ENCODE measurements around the gene NPAS2. TPM values are rescaled to one million over a fixed set of nuclear protein-coding genes. Genes with fewer than 3 reads are reported as not detected.

Gene NPAS2
- total RNA-seq, 1 donor from 2014 or later: 10.7 TPM

- Mint-ChIP-seq H3K27ac (no peak overlapping the region), H3K27me3 (no peaks in the 10 kb centered on the region), H3K4me1 (ENCODE audit: unreplicated experiment) (no peaks in the 10 kb centered on the region), H3K9me3 (no peaks in the 10 kb centered on the region), H3K4me3 (no peak overlapping the region), H3K36me3 (peaks cover 33% of the 10 kb centered on the region)
- no peak for TF ChIP-seq CTCF (conservative IDR thresholded peaks at IDR 0.05)
- no peak for DNase-seq (ENCODE audit: extremely low spot score, unreplicated experiment)
Measured at GRCh38 chr2:101018934-101019333, 199.0 kb downstream of the NPAS2 start.

GRCh38 chr2:101022221-101022620, 202.3 kb downstream of the NPAS2 start:
- Mint-ChIP-seq H3K4me3 (no peak overlapping the region), H3K27me3 (no peaks in the 10 kb centered on the region), H3K27ac (no peak overlapping the region), H3K9me3 (no peaks in the 10 kb centered on the region), H3K4me1 (ENCODE audit: unreplicated experiment) (peaks cover 3% of the 10 kb centered on the region), H3K36me3 (peaks cover 31% of the 10 kb centered on the region)
- DNase-seq (ENCODE audit: extremely low spot score, unreplicated experiment): no peak
- no peak for TF ChIP-seq CTCF (conservative IDR thresholded peaks at IDR 0.05)

- DNase-seq (ENCODE audit: extremely low spot score, unreplicated experiment): no peak
- no peaks in the 10 kb centered on the region for H3K27me3 Mint-ChIP-seq
- H3K36me3 Mint-ChIP-seq: peaks cover 25% of the 10 kb centered on the region
- no peaks in the 10 kb centered on the region for H3K9me3 Mint-ChIP-seq
- peaks cover 3% of the 10 kb centered on the region for H3K4me1 Mint-ChIP-seq (ENCODE audit: unreplicated experiment)
- H3K4me3 Mint-ChIP-seq: no peak overlapping the region
- TF ChIP-seq CTCF (conservative IDR thresholded peaks at IDR 0.05): no peak
- no peak overlapping the region for H3K27ac Mint-ChIP-seq
Measured at GRCh38 chr2:101023327-101024107, 203.6 kb downstream of the NPAS2 start.

- Mint-ChIP-seq H3K4me3 (no peak overlapping the region), H3K4me1 (ENCODE audit: unreplicated experiment) (peaks cover 3% of the 10 kb centered on the region), H3K27ac (no peak overlapping the region), H3K27me3 (no peaks in the 10 kb centered on the region), H3K9me3 (no peaks in the 10 kb centered on the region), H3K36me3 (peaks cover 17% of the 10 kb centered on the region)
- no peak for TF ChIP-seq CTCF (conservative IDR thresholded peaks at IDR 0.05)
- DNase-seq (ENCODE audit: extremely low spot score, unreplicated experiment): no peak
Measured at GRCh38 chr2:101025561-101025960, 205.6 kb downstream of the NPAS2 start.

- no peak overlapping the region for H3K27ac Mint-ChIP-seq
- H3K36me3 Mint-ChIP-seq: peaks cover 10% of the 10 kb centered on the region
- H3K4me3 Mint-ChIP-seq: no peak overlapping the region
- no peak for TF ChIP-seq CTCF (conservative IDR thresholded peaks at IDR 0.05)
- no peaks in the 10 kb centered on the region for H3K9me3 Mint-ChIP-seq
- peaks cover 3% of the 10 kb centered on the region for H3K4me1 Mint-ChIP-seq (ENCODE audit: unreplicated experiment)
- no peak for DNase-seq (ENCODE audit: extremely low spot score, unreplicated experiment)
- H3K27me3 Mint-ChIP-seq: no peaks in the 10 kb centered on the region
Measured at GRCh38 chr2:101026253-101026701, 206.3 kb downstream of the NPAS2 start.

All from type B pancreatic cell (in vitro differentiated cells).